HG02884 (cell line): ENCODE data around the gene HIBCH.
"Not testable (repeated sequence)": the region's sequence is repeated elsewhere in the genome, so short reads cannot be mapped to it uniquely, and the experiment has no call there.

Experiments used
- ATAC-seq: cut with Tn5 transposase; IDR thresholded peaks from one replicate; pipeline ENCODE4 v1.9.1; 2021; ENCODE audit warnings: mild to moderate bottlenecking, moderate library complexity; ENCODE audit not compliant: unreplicated experiment

The HIBCH gene

GRCh38 chr2:190319555-190320498 lies at the start of gene HIBCH:
Gene HIBCH, minus strand, starts transcription at chr2:190319826. Its CDS starts 76 bp downstream, at chr2:190319750.
- peak; percentile 86 for ATAC-seq

GRCh38 chr2:190367091-190367490 lies 47.5 kb upstream of the HIBCH start:
- no peak for ATAC-seq

- no peak for ATAC-seq
These were observed 46.7 kb upstream of the HIBCH start for GRCh38 chr2:190366248-190366753.

DNA sequence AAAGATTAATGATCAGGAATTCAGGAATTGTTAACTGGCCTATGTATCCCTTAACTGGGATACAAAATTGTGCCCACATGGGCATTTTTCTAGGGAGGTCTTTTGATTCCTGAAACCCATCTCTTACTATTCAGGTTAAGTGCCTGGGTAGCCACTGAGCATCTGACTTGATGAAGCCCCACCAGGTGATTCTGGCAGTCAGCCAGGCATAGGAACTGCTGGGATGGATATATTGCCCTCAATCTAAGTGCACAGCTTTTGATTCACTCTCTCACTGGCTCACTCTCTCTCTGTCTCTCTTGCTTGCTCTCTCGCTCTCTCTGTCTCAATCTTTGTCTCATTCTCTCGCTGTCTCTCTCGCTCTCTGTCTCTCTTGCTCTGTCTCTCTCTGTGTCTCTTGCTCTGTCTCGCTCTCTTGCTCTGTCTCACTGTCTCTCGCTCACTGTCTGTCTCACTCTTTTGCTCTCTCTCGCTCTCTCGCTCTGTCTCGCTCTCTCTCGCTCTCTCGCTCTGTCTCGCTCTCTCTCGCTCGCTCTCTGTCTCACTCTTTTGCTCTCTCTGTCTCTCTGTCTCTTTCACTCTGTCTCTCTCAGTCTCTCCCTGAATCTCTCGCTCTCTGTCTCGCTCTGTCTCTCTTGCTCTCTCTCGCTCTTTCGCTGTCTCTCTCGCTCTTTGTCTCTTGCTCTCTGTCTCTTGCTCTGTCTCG lies 46.0 kb upstream of the HIBCH start:
- ATAC-seq, result no peak

GRCh38 chr2:190362894-190363293 lies 43.3 kb upstream of the HIBCH start:
- ATAC-seq, result no peak

GRCh38 chr2:190361572-190361971 lies 41.9 kb upstream of the HIBCH start:
- no peak for ATAC-seq

DNA sequence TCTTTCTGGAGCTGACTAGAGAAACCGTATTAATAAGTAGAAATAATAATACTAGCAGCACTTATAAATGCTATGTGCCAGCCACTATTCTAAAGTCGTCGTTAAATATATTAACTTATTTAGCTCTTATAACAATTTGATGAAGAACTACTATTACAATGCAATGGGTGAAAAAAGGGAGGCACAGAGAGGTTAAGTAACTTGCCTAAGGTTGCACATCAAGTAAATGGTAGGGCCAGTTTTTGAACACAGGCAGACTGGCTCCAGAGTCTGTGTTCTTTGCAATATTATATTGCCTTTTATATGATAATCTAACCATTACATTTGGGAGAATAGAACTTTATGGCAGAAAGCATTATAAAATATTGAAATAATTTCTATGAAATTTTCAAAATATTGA lies 41.3 kb upstream of the HIBCH start:
- no peak for ATAC-seq

DNA sequence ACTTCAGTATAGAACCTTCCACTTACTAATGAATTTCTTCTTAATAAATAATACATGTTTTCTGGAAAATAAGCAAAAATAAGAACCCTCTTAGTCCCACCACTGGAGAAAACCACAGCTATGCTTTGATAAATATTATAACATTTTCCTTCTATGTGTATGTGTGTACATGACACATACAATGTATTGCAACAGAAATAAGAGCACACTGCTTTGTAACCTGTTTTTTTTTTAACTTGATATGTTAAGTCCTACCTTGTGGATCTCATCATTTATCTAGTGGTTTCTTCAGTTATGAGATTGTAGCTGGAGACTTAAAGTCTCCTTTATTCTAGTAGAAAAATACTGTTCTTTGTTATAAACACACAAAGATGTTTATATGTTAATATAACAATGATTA lies 40.9 kb upstream of the HIBCH start:
- ATAC-seq, result no peak

DNA sequence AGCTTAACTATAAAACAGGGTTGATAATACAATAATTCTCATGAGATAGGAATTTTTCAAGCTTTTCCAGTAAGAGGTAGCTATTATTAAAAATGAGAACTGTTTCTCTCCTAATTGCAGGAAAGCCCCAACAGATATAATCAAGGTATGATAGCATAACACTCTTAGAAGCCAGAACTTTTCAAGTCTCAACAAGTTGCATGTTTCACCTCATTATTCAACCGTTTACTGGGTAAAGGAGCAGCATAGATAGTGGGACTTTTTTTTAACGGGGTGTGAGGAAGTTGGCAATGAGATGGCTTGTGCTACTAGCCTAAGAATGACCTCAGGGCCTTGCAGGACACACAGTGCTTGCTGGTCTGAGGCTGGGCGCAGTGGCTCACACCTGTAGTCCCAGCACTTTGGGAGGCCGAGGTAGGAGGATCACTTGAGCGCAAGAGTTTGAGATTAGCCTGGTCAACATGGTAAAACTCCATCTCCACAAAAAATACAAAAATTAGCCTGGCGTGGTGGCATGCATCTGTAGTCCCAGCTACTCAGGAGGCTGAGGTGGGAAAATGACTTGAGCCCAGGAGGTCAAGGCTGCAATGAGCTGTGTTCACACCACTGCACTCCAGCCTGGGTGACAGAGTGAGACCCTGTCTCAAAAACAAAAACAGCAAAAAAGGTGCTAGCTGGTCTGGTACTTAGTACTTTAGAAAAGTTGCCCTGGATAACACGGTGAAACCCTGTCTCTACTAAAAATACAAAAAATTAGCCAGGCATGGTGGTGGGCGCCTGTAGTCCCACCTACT lies 39.2 kb upstream of the HIBCH start:
- not testable (repeated sequence) for ATAC-seq

- ATAC-seq, result no peak
These were observed 38.0 kb upstream of the HIBCH start for GRCh38 chr2:190357600-190357999.

- no peak for ATAC-seq
These were observed 36.5 kb upstream of the HIBCH start for GRCh38 chr2:190355968-190356644.

- no peak for ATAC-seq
These were observed 34.5 kb upstream of the HIBCH start for GRCh38 chr2:190354003-190354690.

DNA sequence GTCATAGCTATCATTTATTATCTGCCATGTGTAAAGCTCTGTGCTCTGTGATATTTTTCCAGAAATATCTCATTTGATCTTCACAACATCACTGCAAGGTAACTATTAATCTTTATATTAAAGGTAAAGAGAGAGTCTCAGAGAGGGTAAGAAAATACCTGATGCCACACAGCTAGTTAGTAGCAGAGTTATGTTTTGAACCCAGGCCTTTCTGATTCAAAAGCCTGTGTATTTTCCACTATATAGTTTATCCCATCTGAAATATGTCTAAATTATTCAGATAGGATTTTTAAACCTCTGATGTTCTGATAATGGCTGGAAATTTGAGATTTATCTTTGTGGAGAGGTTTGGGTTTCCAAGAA lies 33.9 kb upstream of the HIBCH start:
- ATAC-seq, result no peak

DNA sequence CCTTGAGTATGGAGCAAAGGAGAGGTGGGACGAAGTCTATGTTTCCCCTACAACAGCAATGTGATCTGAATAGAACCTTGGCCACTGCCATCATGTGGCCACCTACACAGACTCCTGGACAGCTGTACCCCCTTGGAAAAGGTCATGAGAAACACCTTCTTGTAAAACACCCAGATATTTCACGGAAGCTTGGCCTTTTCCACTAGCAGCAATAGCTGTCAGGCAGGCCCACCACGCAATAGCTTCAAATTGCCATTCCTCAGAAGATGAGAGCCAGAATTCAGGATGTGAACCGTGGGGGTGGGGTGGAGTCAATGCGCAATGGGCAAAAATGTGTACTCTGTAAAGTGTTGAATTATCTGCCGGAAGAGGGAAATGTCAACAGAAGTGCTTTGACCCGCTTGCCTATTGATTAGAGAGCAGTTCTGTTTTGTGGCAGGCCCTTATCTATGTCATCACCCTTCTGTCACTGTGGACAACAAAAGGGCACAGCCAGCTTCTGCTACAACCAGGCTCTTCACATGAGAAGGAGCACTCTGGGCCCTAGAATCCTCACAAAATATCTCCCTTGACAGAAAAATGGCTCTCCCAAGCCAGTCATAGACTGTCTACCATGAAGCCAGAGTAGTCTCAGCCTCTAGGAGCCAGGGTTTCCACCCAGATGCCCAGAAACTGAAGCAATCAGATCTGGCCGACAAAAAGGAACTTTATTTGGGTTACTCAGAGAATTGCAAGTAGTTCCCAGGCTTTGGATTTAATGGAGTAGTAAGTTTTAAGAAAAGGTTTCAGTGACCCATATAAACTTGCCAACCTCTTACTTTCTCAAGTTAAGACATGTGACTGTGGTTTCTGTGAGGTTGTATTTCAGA lies 33.3 kb upstream of the HIBCH start:
- ATAC-seq, result no peak

DNA sequence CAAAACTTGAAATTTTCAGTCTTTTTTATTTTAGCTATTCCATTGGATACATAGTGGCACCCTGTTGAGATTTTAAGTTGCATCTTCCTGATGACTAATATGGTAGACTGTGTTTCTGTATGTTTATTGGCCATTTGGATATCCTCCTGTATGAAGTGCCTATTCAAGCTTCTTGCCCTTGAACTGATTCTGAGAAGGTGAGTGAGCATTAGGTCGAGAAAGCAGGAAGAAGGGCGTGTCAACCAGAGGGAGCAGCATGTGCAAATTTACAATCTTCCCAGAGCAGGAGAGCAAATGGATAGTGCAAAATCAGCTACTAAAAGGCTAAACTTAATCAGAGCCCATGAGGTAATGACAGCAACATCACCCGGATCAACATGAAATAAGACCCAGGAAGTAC lies 32.3 kb upstream of the HIBCH start:
- no peak for ATAC-seq

GRCh38 chr2:190350371-190350770 lies 30.7 kb upstream of the HIBCH start:
- no peak for ATAC-seq

DNA sequence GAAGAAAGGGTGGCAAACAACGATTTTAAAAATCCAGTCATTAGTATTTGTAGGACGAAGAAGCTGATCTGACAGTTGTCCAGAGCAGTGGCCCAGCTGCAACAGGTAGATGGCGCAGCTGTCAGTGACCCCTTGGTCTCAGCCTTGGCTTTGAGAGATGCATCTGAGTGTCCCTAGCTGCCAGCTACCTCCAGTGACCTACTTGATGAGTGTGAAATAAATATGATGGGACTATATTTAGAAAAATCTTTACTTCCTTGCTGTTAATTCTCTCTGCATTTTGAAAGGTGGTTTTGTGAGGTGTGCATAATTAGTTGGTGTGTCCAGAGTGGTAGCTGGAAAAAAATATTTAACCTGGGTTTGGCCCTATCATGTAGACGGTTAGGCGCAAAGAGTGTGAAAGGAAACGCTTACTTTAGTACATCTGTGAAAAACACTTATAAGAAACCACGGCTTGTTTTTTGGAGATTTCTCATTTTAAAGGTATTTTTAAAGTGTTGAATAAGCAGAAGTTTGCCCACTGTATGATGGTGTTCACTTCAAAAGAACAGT lies 24.7 kb upstream of the HIBCH start:
- ATAC-seq, result peak; percentile 68

- peak; percentile 44 for ATAC-seq
These were observed 24.1 kb upstream of the HIBCH start, which contains the start of gene INPP1 for GRCh38 chr2:190343536-190344275. Gene INPP1, plus strand, starts transcription at chr2:190343589. Its CDS starts 16,514 bp downstream, at chr2:190360103.
